Epithelial cell of prostate (primary cell): ENCODE results near the gene MCAT.
A peak's percentile ranks its signal among the peaks of the same experiment; 100 is the strongest.
"Not testable (repeated sequence)": the region's sequence is repeated elsewhere in the genome, so short reads cannot be mapped to it uniquely, and the experiment has no call there.

Experiments used
- DNase-seq: peaks from one replicate; pipeline ENCODE4 v3.0.0-alpha.2; 2011; ENCODE audit warnings: low read depth, low spot score
- H3K27ac ChIP-seq: fragments of 450-650 bp; 2 replicates; pipeline ENCODE4 v1.5.1; 2017; ENCODE audit warnings: mild to moderate bottlenecking

The MCAT gene

DNA sequence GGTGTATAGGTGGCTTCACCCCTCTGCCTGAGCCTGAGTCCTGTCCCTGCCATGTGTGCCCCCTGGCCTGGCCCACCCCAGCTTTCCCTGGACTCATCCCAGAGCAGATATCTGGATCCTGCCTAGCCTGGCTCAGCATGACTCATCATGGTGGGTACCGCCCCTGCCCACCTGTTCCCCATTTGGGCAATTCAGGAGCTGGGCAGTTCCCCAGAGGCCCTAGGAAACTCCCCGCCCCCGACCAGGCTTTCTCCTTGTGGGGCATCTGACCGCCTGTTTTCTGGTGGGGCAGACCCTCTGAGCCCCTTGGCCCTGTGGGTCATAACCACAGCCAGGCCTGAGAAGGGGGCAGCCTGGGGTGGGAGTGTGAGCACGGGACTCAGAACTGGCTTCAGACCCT is 12.6 kb upstream of the MCAT start:
- no peak overlapping the region for H3K27ac ChIP-seq
- DNase-seq: no peak

DNA sequence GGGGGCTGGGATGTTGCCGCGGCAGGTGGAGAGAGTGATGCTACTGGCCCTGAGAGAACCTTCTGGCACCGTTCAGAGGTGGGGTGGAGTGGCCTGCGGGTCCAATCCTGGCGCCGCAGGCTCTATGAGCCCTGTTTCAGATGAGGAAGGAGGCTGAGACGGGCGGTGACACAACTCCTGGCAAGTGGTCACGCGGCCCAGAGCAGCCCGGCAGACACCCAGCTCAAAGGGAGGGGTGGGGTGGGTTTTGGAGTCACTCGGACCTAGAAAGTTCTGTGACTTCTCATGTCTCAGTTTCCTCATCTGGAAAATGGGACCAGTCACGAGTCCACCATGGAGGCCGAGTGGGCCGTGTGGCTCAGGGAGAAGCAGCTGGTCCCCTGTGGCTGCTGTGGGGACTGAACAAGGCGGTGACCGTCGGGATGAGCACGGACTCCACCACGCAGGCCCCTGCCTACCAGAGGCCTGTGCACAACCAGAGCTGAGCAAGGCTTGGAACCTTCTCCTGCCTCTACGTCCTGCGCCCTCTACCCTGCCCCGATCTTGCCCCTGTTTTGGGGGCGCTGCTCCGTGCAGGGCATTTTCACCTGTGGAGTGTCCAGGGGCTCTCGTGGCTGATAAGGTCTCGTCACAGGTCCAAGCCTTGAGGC is 11.8 kb upstream of the MCAT start:
- no peak for DNase-seq
- no peak overlapping the region for H3K27ac ChIP-seq

DNA sequence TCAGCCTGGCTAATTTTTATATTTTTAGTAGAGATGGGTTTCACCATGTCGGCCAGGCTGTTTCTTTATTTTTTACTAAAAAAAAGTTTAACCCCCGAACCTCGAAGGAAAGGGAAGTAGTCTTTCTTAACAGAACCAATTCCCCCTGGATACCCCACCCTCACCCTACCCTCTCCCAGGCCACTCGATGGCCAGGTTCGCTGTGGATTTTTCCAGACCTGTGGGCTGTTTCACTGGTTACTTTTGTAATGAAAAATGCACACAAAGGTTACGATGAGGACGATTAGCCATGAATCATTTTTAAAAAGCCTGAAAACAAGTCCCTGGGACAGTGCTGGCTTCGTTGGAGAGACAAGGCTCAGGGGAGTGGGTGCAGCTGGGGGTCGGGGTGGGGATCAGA is 10.7 kb upstream of the MCAT start:
- DNase-seq: no peak
- peak overlapping the region; percentile 9 for H3K27ac ChIP-seq

DNA sequence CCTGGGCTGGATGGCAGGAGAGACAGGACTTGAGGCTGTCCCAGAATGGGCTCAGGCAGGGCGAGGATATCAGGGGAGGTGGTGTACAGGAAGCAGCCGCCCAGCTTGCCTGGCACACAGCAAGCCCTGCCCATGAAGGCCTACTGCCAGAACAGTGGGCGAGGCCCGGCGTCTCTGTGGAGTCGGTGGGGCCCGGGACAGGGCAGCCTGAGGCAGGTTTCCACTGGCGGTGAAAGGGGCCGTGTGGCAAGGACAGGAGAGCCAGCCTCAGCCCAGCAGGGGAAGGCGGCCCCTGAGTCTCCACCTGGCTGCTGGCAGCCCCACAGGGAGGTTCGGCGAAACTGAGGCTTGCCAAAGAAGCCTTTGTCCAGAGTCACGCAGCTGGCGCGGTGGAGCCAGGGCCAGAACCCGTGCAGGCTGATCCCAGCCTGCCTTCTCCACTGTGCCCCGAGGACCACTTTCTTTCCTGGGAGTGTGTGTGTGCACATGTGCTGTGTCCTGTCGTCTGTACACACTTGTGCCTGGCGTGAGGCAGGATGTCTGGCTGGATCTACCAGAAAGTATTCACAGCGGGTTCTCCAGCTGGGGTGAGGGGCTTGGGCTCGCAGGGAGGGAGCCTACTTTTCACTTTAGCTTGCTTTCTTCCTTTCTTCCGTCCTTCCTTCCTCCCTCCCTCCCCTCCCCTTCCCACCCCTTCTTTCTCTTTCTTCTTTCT is 9.3 kb upstream of the MCAT start:
- DNase-seq: no peak
- H3K27ac ChIP-seq: peak overlapping the region; percentile 90

DNA sequence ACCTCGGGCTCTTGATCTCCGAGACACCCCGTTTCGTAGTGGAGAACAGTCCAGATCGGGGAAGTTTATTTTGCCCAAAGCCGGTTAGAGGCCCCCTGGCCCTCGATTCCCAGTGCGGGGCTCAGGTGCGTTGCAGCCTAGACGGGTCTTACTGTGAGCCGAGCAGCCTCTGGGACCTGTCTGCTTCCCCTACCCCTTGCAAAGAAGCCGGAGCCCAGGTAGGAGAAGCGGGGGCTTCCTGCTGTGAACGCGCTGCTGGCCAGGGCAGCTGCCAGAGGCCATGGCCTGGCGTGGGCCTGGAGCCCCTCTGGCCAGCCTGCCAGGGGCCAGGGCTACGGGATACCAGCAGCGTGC is 8.8 kb upstream of the MCAT start:
- no peak for DNase-seq
- peak overlapping the region; percentile 90 for H3K27ac ChIP-seq

DNA sequence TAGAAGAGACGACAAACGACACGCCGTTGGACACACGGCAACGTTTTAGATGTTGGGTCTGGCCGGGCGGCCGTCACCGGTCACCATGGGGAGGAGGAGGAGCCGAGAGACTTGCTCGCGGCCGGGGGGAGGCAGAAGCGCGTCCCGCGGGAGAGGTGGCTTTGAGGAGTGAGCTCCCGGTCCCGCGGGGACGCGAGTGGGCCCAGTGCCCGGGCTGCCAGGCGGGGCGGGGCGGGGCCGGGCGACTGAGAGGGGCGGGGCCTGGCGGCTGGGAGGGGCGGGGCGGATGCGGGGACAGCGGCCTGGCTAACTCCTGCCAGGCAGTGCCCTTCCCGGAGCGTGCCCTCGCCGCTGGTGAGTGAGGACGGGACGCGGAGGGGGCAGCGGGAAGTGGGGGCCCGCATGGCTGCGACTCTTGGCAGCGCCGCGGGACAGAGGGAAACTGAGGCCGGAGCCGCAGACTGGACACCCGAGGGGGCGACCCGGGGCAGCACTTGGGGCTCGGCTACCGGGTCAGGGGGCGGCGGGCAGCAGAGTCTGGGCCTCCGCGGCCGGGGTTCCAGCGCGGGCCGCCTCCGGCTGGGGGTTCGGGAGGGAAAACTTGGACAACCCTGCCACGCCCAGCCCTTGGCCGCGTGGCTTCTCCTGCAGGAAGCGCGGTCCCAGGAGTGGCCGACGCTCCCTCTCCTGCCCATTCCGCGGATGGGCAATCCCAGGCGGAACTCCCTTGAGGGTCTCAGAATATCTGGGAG is 8.2 kb upstream of the MCAT start, which contains the start of gene TSPO:
TSS of gene TSPO (plus strand) at position 309 of the 752 bp plus-strand sequence. CDS start 7,680 bp downstream, outside the sequence.
- peak within 1 kb of the TSS; percentile 90 for H3K27ac ChIP-seq
- DNase-seq: no peak

DNA sequence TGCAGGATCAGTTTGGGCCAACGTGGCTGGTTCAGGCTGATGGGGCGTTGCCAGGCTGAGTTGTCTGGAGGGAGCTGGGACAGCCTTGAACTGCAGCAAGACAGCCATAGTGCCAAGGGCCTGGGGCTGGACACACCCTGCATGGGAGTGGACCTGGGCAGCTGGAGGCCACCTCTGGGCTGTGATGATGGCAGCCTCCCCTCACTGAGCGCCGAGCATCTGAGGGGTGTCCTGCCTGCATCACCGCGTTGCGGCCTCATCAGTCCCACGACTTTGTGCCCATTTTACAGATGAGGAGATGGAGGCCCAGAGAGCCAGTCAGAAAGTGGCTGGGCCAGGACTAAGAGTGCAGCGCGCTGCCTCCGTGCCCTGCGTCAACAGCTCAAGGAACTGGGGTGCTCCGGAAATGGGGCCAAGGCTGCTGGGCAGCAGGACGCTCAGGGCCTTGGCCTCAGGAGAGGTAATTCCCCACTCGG is 7.6 kb upstream of the MCAT start:
- DNase-seq: no peak
- H3K27ac ChIP-seq: peak overlapping the region; percentile 90

DNA sequence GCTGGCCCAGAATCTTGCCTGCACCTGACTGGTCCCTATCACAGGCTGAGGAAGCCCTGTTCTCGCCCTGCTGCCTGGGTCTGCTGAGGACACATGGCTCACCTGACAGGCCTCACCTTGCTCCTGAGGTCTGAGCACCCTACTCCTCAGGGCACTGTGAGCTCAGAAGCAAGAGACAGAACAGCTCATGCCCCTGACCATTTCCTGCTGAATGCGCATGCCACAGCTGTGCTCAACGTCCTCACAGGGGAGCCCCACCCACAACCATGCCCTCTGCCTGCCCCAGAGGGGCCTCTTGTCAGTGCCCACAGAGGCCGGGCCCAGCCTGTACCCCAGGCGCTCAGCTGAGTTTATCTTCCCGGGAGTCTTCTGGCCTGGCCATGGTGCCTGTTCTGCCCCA is 5.4 kb upstream of the MCAT start:
- no peak for DNase-seq
- peak overlapping the region; percentile 71 for H3K27ac ChIP-seq

DNA sequence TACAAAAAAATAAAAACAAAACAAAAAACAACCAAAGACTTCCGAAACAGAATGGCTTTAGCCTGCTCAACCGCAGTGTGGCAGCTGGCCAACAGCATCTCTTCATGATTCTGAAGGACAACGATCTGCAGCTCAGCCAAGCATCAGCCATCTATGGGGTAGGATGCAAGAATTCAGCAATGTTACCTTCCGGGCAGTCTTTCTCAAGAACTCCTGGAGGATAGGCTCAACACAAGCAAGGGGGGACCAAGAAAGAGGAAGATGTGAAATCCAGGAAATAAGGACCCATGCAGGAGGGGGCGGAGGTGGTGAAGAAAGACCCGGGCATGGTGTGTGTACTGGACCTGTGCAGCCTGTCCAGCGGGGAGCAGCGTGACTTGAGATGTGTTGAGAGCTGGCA is 4.6 kb upstream of the MCAT start:
- DNase-seq: no peak
- peak overlapping the region; percentile 71 for H3K27ac ChIP-seq

DNA sequence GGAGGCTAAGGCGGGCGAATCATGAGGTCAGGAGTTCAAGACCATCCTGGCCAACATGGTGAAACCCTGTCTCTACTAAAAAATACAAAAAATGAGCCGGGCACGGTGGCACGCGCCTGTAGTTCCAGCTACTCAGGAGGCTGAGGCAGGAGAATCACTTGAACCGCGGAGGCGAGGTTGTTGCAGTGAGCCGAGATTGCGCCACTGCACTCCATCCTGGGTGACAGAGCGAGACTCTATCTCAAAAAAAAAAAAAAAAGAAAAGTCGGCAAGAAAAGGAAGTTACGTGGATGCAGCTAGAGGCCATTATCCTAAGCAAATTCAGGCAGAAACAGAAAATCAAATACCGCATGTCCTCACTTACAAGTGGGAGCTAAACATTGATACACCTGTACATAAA is 3.1 kb upstream of the MCAT start:
- not testable (repeated sequence) for DNase-seq, H3K27ac ChIP-seq

DNA sequence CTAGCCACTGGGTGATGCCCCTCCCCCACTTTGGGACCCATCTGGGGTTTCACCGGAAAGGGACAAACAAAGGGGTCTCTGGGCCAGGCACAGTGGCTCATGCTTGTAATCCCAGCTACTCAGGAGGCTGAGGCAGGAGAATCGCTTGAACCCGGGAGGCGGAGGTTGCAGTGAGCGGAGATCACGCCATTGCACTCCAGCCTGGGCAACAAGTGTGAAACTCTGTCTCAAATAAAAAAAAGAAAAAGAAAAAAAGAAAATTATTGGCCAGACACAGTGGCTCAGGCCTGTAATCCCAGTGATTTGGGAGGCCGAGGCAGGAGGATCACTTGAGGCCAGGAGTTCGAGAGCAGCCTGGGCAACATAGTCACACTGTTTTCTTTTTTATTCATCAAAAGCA is 2.2 kb upstream of the MCAT start:
- H3K27ac ChIP-seq, DNase-seq: not testable (repeated sequence)

DNA sequence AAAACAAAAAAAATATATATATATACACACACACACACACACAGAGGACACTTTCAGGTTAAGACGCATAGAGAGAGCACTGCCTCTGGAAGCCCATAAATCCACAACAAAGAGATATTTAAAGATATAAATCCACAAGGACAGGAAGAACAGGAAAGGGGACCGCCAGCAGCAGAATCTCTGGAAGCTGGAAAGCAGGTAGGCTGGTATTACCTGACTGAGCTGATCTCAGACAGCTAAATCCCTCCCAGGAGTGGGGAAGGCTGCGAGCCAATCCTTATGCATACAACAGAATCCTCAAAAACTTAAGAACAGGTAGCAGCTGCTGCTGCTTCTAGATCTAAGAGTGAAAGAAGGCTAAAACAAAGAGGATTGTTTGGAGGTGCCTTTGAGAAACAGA is 1.8 kb upstream of the MCAT start:
- no peak for DNase-seq
- no peak overlapping the region for H3K27ac ChIP-seq

DNA sequence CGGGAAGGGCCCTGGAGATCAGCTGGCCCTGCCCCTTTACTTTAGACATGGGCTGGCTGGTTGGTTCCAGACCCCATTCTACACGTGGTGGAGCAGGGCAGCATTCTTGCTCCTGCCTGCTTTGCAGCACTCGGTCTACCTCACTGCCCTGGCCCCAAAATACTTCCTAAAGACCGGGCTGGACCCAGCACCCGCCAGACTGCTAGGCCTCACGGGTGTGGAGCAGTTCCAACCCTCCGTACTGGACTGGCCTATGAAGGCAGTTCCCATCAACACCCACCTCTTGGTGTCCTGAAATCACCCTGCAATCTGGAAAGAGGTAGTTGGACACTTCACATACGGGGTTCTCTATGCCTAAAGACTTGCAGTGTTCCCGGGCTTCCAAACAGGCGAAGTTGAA is 6.4 kb downstream of the MCAT start:
- no peak overlapping the region for H3K27ac ChIP-seq

DNA sequence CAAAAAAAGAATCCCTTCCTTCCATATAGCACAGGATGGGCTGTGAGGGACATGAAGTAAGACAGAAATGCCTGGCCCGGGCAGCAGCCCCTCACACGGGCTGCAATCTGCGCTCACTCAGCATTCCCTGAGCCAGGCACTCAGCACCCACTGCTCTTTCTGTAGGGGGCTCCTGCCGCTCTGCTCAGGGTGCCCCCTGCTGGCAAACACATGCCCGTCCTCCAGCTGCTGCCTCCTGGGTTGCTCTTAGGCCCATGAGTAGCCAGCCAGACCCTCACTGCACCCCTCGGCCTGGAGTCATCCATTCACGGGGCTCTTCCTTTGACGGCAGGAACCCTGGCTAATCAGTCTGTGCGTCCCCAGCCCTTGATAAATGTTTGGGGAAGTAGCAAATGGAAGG is 6.9 kb downstream of the MCAT start:
- H3K27ac ChIP-seq: no peak overlapping the region
- DNase-seq: no peak

More for the DNA sequence above, 6.4 kb downstream of the MCAT start:
- DNase-seq: no peak

DNA sequence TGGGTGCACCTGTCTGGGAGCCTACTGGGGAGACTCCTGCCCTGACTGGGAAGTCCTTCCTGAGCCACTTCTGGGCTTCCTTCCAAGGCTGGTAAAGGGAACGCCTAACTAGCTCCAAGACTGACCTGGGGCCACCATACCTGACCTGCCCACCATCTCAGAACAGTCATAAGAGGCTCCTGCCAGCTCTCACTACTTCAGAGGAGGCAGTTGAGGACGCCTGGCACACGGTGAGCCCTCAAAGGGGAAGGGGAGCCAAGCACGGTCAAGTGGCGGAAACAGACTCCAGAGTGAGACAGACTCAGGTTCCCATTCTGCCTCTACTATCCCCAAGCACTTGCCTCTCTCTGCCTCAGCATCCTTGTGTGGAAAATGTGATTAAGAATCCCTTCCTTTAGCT is 7.6 kb downstream of the MCAT start:
- H3K27ac ChIP-seq: no peak overlapping the region
- DNase-seq: no peak

DNA sequence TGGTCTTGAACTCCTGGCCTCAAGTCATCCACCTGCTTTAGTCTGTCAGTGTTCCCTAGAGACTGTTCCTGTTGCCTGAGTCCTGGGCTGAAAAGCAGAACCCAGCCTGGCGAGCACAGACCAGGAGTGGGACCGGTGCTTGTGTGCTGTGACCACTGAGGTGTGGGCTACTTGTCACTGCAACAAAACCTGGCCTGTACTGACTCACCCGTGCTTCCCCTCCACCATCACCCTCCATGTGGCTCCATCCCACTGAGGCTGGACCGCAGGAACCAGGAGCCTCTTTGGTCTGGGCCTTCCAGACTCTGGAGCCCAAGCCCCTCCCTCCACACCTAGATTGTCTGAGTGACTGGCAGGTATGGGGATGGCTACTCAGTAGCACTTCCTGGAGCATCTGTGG is 8.6 kb downstream of the MCAT start:
- no peak for DNase-seq
- H3K27ac ChIP-seq: no peak overlapping the region

DNA sequence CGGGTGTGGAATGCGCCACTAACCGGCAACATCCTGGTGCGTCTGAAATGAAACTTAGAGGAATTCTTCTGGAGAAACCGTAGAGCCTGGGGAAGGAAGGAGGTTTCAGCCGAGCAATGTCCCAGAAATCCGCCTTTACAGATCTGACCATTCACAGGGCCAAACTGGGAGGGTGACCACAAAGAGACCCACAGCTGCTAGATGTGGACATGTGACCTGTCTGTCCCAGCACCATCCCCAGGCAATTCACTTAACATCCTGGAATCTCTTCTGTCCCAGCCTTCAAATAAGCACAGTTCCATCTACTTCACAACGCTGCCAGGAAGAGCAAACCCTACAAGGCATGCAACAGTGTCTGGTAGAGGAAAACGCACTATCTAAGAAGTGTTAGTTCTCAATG is 9.8 kb downstream of the MCAT start:
- no peak for DNase-seq
- no peak overlapping the region for H3K27ac ChIP-seq

DNA sequence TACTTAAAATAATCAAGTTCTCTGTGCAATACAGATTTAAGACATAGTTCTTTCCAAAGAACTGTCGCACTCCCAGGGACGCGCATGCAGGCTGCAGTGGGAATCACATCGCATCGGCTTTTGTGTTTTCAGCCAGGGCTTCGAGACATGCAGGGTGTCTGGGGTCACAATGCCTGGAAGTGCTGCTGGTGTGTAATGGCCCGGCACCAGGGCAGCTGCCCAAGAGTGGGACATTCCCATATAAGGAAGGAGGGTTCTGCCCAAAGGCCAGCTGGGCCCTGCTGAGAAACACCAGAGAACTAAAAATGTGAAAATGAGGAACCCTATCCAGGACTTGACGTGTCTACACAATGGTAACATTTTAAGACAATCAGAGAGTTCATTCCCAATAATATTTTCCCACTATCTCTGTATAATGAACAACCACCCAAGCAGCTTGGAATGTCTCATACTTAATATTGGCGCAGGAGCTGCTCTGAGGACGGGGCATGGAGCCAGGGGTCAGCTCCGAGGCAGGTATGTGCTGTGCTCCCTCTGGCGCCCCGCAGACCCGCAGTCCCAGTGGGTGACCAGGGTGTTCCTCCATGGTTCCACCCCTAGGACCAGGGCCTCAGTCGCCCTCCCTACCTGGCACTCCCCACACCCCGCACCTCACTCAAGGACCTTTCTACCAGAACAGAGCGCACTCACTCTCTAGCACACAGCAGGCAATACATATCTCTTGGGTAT is 11.3 kb downstream of the MCAT start:
- DNase-seq: no peak
- no peak overlapping the region for H3K27ac ChIP-seq

DNA sequence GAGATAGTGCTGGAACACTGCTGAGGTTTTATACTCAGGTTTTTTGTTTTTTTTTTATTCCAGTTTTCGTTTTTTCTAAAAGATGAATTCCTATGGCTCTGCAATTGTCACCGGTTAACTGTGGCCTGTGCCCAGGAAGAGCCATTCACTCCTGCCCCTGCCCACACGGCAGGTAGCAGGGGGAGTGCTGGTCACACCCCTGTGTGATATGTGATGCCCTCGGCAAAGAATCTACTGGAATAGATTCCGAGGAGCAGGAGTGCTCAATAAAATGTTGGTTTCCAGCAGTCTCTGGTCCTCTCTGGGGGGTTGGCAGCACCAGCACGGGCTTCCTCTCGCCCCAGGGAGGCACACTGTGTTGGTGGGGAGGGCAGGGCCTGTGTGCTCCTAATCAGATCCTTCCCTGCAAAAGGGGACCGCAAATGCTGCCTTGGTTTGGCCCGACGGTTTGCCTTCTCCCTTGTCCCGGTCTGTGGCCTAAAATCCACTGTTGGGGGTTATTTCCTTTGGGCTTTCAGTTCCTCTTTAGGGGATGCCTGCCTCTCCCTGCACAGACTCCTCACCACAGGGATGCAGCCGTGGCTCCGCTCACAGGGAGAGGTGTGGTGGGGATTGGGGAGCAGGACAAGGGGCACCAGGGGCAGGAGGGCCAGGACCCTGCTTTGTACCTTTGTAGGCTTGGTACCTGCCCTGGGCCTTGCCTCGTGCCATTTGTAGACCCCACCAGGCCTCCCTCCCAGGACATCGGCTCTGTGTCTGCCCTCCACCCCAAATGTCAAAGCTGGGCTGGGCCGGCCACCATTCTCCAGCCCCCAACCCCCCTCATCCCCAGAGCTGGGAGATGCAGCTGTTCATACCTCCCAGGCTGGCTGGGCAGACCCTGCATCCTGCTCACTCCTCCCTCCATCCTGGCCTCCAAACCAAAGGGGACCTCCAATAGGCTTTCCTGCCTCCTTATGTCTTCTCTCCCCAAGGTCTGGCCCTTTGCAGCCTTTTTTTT is 13.5 kb downstream of the MCAT start:
- no peak overlapping the region for H3K27ac ChIP-seq
- DNase-seq: no peak
